ENCODE data around the gene PLEKHH2. TPM values are rescaled to one million over a fixed set of nuclear protein-coding genes. Genes with fewer than 3 reads are reported as not detected.

PLEKHH2 gene
- total RNA-seq, 4 donors from 2014 or later, result 18.9 to 37.4 (median 25.1) TPM

DNA sequence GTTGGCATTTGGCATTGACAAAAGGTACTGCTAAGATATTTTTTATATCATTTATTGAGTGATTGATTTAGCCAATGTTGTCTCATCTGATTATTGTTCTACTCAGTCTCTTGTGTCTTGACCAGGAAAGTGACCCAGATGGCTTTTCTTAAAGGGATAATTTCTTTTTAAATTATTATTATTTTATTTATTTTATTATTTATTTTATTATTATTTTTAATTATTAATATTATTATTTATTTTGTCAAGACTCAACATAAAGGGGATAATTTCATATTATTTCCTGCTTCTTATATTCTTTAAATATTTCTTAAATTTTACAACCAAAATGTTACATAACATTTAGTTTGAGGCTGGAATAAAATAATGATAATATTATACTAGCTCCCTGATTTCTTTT lies 163.8 kb downstream of the PLEKHH2 start:
- TF ChIP-seq, protein P1, sequence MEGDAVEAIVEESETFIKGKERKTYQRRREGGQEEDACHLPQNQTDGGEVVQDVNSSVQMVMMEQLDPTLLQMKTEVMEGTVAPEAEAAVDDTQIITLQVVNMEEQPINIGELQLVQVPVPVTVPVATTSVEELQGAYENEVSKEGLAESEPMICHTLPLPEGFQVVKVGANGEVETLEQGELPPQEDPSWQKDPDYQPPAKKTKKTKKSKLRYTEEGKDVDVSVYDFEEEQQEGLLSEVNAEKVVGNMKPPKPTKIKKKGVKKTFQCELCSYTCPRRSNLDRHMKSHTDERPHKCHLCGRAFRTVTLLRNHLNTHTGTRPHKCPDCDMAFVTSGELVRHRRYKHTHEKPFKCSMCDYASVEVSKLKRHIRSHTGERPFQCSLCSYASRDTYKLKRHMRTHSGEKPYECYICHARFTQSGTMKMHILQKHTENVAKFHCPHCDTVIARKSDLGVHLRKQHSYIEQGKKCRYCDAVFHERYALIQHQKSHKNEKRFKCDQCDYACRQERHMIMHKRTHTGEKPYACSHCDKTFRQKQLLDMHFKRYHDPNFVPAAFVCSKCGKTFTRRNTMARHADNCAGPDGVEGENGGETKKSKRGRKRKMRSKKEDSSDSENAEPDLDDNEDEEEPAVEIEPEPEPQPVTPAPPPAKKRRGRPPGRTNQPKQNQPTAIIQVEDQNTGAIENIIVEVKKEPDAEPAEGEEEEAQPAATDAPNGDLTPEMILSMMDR (IDR thresholded peaks at IDR 0.05), result no peak
- no peak for TF ChIP-seq EP300 (IDR thresholded peaks at IDR 0.05)
- no peak for TF ChIP-seq POLR2AphosphoS5 (IDR thresholded peaks at IDR 0.05)
- no peak for TF ChIP-seq POLR2A (IDR thresholded peaks at IDR 0.05)
- H3K27me3 ChIP-seq, result no peaks in the 10 kb centered on the region
- H3K4me3 ChIP-seq, result no peak overlapping the region
- peaks cover 0 to 61% of the 10 kb centered on the region in 2 donors for H3K36me3 ChIP-seq
- no peak overlapping the region for H3K27ac ChIP-seq
- H3K4me1 ChIP-seq, result no peaks in the 10 kb centered on the region
- H3K9me3 ChIP-seq, result no peaks in the 10 kb centered on the region
- ATAC-seq, result no peak

DNA sequence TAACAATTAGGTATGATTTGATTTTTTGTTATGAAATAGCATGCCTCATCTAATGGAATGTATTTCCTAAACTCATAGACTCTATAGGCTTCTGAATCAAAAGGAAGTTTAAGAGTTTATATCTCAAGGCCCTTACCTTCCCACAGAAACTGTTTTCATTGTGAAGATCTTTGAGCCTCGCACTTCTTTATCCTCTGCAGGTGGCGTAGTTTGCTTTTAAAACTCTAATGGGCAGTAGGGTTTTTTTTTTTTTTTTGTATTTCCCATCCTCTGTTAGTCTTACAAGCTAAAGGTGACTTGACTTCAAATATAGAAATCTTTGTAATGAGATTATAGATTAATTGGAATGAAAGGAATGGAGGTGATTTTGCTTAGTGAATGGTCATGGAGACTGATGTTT lies 165.1 kb downstream of the PLEKHH2 start:
- peaks cover 0 to 61% of the 10 kb centered on the region in 2 donors for H3K36me3 ChIP-seq
- no peak for TF ChIP-seq POLR2A (IDR thresholded peaks at IDR 0.05)
- TF ChIP-seq, protein P1 (IDR thresholded peaks at IDR 0.05), result no peak
- TF ChIP-seq POLR2AphosphoS5 (IDR thresholded peaks at IDR 0.05), result no peak
- no peak for TF ChIP-seq EP300 (IDR thresholded peaks at IDR 0.05)
- 89 to 100% methylated on average over 1 to 2 of the region's 2 CpGs for WGBS, 2 donors (ENCODE audit: low coverage in 1 of 2)
- no peak overlapping the region for H3K27ac ChIP-seq
- no peak for ATAC-seq
- H3K9me3 ChIP-seq, result no peaks in the 10 kb centered on the region
- no peaks in the 10 kb centered on the region for H3K27me3 ChIP-seq
- H3K4me1 ChIP-seq, result no peaks in the 10 kb centered on the region
- H3K4me3 ChIP-seq, result no peak overlapping the region

DNA sequence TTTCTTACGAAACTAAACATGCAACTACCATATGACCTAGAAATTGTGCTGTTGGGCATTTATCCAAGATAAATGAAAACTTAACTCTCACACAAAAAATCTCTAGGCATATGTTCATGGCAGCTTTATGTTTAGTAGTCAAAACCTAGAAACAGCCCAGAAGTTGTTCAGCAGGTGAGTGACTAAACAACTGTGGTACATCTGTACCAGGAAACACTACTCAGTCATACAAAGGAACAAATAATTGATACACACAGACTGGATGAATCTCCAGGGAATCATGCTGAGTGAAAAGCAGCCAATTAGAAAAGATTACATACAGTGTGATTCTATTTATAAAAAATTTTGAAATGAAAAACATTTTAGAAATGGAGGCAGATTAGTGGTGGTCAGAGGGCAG lies 166.1 kb downstream of the PLEKHH2 start:
- Histone ChIP-seq H3K4me1 (no peaks in the 10 kb centered on the region), H3K27ac (no peak overlapping the region), H3K4me3 (no peak overlapping the region), H3K9me3 (no peaks in the 10 kb centered on the region), H3K27me3 (no peaks in the 10 kb centered on the region), H3K36me3 (peaks cover 0 to 61% of the 10 kb centered on the region in 2 donors)
- 91 to 94% methylated on average over 1 of the region's 1 CpG for WGBS, 2 donors (ENCODE audit: low coverage in 1 of 2)
- TF ChIP-seq, protein P1 (IDR thresholded peaks at IDR 0.05), result no peak
- TF ChIP-seq POLR2AphosphoS5 (IDR thresholded peaks at IDR 0.05) (no peak), POLR2A (IDR thresholded peaks at IDR 0.05) (no peak), EP300 (IDR thresholded peaks at IDR 0.05) (no peak)
- no peak for ATAC-seq

DNA sequence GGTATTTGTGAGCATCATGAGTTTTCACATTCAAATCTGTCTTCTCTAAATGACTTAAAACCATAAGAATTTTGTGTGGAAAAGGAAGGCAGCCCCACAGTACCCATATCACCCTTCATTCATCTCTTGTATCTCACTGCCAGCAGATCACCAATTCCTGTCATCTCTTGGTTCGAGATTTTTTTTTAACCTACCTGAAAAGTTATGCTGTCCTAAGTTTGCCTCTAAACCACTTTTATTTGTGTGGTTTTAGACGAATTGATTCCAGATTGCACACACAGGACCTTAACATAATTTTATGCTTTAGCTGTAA lies 169.6 kb downstream of the PLEKHH2 start:
- no peaks in the 10 kb centered on the region for H3K4me1 ChIP-seq
- H3K4me3 ChIP-seq, result no peak overlapping the region
- no peak for ATAC-seq
- no peaks in the 10 kb centered on the region for H3K27me3 ChIP-seq
- H3K9me3 ChIP-seq, result no peaks in the 10 kb centered on the region
- WGBS, 2 donors (ENCODE audit: low coverage in 1 of 2), result 81% methylated on average over 2 of the region's 2 CpGs; no CpG with 5 or more reads in 1 of the 2 donors
- H3K27ac ChIP-seq, result no peak overlapping the region
- no peak for TF ChIP-seq POLR2A (IDR thresholded peaks at IDR 0.05)
- no peak for TF ChIP-seq EP300 (IDR thresholded peaks at IDR 0.05)
- no peak for TF ChIP-seq POLR2AphosphoS5 (IDR thresholded peaks at IDR 0.05)
- TF ChIP-seq, protein P1 (IDR thresholded peaks at IDR 0.05), result no peak
- H3K36me3 ChIP-seq, result peaks cover 0 to 93% of the 10 kb centered on the region in 2 donors

DNA sequence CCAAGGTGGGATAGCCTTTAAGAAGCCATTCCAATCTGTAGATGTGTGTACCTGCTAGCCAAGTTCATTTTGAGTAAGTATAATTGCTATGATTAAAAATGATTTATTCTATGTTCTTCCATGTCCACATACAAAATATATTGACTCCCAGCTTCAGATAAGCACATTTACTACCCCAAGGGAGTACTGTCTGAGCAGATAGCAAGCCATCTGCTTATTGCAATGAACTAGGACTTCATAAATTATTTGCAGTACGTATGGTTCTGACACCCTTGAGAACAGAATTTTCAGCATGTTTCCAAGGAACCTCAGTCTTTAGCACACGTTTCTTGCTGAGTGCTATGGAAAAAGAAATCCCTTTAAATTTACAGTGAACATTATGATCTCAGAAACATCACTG lies 173.4 kb downstream of the PLEKHH2 start:
- WGBS, 2 donors (ENCODE audit: low coverage in 1 of 2), result 39 to 45% methylated on average over 2 of the region's 2 CpGs
- no peak overlapping the region for H3K4me3 ChIP-seq
- no peaks in the 10 kb centered on the region for H3K9me3 ChIP-seq
- no peak overlapping the region for H3K27ac ChIP-seq
- no peak for ATAC-seq
- TF ChIP-seq POLR2AphosphoS5 (IDR thresholded peaks at IDR 0.05) (no peak), EP300 (IDR thresholded peaks at IDR 0.05) (no peak), POLR2A (IDR thresholded peaks at IDR 0.05) (no peak)
- TF ChIP-seq, protein P1 (IDR thresholded peaks at IDR 0.05), result no peak
- no peaks in the 10 kb centered on the region for H3K4me1 ChIP-seq
- no peaks in the 10 kb centered on the region for H3K27me3 ChIP-seq
- peaks cover 0 to 72% of the 10 kb centered on the region in 2 donors for H3K36me3 ChIP-seq

Data from gastroesophageal sphincter (tissue), 4 donors.